NCI-H524 (cell line): ENCODE data around the gene CWF19L1.
A peak's percentile ranks its signal among the peaks of the same experiment; 100 is the strongest.

ENCODE experiments used
- DNase-seq, 2 experiments: peaks; one replicate each; lab custom pipeline; 2025; lab: John Stamatoyannopoulos, UW

Gene CWF19L1

DNA sequence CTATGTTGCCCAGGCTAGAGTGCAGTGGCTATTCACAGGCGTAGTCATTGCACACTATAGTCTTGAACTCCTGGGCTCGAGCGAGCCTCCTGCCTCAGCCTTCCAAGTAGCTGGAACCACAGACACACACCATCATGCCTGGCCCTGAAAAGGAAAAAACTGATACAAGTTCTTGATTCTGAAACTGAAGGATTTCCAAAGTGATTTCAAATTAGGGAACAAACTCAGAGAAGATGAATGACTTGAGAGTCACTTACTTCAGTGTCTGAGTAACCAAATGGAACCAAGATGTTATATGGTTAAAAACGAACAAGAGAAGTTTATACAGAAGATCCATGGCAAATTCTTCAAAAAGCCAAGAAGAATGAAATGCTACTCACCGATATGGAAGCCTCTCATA, 14.4 kb downstream of the CWF19L1 start:
- DNase-seq = no peak

DNA sequence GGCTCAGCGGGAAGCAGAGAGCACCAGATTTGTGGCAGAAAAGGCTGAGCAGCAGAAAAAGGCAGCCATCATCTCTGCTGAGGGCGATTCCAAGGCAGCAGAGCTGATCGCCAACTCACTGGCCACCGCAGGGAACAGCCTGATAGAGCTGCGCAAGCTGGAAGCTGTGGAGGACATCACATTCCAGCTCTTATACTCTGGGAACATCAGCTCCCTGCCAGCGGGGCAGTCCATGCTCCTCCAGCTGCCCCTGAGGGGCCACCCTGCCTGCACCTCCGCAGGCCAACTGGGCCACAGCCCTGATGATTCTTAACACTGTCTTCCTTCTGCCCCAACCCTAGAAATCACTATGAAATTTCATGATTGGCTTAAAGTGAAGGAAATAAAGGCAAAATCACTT, 18.6 kb downstream of the CWF19L1 start:
- DNase-seq = no peak

DNA sequence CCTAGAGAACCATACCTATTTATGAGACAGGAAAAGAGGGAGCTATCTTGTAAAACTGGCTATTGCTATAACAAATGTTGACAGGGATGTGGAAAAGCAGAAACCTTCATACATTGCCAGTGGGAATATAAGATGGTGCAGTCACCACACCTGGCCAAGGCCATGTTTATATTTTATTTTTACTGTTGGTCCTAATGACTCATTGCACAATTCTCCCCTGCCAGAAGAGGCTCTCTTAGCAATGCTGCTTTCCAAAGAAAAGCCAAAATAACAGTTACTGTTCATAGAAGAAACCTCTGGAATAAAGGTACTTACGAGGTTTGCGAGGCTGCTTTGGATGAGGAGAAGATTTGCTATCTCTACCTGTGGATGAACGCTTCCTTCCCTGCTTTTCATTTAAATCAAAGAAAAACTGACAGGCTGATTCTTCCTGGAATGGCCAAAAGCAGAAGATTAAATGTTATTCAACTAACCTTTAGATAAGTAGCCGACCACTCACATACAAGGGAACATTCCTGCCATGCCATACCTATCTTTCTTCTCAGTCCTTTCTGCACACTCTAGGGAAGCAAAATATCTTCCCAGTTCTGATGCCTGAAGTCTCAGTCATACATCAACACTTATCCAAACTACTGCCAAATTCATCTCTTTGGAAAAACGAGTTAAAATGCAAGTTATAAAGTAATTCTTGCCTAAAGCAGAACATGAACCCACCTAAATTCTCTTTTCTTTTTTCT, 21.8 kb downstream of the CWF19L1 start:
- DNase-seq = no peak

DNA sequence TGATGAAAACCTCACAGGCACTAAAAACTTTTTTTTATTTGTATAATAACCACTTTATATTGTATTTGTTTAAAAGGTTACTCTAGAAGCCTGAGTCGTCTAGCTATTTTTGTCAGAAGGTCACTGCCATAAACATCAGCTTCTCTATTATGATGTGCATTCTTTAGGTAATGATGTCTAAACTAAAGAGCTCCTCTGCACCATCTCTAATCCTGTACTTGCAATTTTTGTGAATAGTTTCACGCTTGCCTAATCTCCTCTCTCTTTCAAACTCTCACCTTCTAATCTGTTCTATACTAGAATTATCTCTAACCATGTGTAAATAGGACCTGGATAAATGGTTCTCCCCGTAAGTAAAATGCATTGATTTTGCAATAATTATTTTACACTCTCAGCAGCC, 27.6 kb downstream of the CWF19L1 start:
- DNase-seq = no peak

DNA sequence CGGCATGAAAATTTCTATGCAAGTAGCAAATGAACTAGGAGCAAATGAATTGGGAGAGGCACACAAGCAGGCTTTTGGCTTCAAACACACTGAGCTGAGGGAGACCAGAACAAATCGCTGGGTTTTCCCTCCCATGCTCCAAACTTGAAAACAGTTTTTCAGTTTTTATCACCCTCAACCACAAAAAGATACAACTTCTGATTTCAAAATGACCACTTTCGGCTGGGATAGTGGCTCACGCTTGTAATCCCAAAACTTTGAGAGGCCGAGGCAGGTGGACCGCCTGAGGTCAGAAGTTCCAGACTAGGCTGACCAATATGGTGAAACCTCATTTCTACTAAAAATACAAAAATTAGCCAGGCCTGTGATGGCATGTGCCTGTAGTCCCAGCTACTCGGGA, 29.0 kb downstream of the CWF19L1 start:
- DNase-seq = no peak

DNA sequence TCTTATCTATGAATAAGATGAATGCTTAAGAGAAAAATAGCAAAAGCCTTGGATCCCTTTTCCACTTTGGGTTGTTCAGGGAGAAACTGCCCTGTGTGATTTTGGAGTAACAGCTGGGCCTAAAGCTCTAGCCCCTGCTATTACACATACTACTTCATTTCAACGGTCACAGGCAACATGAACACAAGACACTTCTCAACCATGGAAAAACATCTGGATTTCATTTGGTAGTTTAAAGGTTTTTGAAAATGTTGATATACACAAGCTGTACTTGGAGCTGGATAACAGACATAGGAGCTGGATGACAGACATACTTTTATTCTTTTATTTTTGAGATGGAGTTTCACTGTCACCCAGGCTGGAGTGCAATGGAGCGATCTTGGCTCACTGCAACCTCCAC, 35.3 kb downstream of the CWF19L1 start:
- DNase-seq = no peak

DNA sequence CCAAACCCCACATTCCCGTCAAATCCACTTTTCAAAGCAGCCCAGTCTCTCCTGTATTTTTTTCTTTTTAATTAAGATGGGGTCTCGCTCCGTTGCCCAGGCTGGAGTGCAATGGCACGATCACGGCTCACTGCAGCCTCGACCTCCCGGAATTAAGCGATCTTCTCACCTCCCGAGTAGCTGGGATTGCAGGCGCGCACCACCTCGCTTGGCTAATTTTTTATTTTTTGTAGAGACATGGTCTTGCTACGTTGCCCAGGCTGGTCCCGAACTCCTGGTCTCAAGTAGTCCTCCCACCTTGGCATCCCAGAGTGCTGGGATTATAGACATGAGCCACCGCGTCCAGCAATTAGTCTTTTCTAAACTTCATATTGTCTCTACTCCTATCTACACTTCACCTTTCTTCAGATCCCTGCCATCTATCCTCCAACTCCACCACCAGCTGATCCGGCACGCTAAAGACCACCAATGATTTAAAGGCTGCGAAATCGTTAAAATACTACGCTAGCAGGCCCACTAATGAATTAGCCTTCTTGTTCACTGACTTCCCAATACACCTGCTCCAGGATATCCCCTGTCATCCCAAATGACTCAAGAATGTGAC, 37.5 kb downstream of the CWF19L1 start:
- no peak for DNase-seq

DNA sequence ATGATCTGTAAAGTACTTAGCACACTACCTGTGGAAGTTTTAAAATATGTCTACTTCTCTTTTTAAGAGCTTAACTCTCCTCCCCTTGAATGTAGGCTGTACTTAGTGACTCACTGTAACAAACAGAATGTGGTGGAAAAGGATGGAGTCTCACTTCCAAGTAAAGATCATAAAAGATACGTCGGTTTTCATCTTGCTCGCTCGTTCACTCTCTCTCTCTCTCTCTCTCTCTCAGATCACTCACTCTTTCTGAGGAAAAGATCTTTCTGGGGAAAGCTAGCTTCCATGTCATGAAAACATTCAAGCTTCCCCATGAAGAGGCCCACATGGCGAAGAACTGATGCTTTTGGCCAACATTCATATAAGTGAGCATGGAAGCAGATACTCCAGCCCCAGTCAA, 43.6 kb downstream of the CWF19L1 start:
- DNase-seq = no peak

DNA sequence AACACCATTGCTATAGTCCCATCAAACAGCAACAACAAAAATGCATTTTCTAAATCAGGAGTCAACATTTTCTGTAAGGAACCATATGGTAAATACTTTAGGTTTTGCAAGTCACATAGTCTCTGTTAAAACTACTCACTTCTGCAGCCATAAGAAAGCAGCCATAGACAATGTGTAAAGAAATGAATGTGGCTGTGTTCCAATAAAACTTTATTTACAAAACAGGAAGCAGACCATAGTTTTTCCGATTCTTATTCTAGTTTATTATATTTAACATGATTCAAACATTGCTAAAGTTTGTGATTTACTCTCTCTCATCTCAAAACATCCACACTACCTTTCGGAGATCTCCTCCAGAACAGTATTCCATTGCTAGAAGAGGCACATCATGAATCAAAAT, 44.9 kb downstream of the CWF19L1 start:
- no peak for DNase-seq

DNA sequence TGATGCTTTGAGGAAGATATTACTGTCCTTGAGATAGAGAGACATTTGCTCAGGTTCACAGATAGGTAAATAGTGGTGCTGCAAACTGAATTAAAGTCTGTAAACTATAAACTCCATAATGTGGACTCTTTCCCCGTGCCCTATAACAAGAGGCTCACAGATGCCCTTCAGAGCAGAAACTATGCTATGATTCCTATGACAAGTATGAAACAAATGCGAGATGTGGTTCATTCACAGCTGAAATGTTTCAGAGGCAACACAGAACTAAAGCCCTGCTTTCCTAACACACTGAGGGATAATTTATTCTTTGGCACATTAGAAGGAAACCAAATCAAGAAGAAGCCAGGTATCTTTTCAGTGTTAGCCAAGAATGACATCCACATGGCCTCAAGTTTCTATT, 51.4 kb downstream of the CWF19L1 start:
- no peak for DNase-seq

DNA sequence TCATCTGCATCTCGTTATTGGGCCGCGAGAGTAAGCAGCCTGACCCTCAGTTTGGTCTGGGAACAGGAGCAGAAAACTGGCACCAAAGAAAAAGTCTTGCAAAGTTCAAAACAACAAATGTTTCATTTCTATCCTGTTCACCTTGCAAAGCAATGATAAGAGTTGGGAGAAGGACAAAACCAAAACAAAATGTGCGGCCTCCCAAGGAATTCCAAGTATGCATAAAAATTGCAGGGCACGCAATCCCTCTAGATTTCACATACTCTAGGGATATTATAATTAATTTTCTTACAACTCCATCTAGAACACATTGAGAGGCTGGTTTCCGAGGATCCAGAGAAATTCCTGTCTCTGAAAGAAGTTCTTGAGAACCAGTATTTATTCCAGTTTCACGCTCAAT, 58.1 kb downstream of the CWF19L1 start:
- no peak for DNase-seq

DNA sequence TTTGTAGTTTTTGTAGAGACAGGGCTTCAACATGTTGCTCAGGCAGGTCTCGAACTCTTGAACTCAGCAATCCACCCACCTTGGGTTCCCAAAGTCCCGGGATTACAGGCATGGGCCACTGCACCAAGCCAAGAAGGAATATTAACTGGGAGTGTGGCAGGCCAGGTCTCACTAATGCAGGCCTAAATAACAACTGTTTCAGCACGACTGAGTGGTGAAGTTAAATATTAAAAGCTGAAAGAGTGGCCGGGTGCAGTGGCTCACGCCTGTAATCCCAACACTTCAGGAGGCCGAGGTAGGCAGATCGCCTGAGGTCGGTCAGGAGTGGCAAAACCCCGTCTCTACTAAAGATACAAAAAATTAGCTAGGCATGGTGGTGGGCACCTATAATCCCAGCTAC, 59.2 kb downstream of the CWF19L1 start:
- DNase-seq = no peak

DNA sequence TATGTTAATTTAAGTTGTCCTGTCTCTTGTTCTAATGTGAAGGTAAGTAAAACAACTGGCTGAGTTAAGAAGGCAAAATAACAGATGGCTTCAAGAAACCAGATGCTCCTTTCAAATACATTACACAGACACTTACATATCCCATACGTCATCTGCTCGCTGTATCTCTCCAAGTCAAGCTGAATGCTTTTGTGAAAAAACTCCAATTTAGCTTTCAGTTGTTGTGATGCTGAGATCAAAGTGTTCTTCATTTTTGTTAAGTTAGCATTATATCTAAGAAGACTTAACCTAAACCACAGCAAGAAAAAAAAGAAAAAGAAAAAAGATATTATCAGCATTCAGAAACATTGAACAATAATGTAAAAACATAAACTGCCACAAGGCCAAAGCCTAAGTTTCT, 63.1 kb downstream of the CWF19L1 start:
- peak; percentile 17 to 62 for DNase-seq

DNA sequence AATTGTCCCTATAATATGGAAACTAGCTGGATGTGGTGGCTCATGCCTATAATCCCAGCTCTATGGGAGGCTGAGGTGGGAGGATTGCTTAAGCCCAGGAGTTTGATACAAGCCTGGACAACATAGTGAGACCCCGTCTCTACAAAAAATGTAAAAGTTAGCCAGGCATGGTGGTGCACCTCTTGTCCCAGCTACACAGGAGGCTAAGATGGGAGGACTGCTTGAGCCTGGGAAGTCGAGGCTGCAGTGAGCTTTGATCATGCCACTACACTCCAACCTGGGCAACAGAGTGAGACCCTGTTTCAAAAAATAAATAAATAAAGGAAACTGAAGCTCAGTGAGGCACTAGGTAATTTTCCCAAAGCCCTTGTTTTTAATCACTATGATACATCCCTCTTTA, 65.9 kb downstream of the CWF19L1 start:
- DNase-seq = no peak

DNA sequence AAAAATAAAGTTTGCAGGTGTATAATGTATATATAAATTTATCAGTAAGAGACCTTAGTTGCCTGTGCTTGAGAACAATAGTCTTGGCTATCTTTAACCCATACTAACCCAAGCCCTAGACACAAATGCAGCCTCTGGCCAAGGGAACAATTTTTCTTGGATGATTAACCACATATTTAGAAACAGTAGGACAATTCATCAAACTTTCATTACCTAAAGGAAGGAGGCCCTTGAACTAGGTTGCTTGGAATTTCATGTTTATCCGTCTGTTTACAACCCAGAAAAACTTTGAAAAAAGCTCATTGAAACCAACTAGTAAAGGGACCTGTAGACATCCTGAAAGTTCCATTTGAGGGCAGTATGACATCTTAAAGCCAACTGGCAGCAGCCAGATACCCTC, 72.7 kb downstream of the CWF19L1 start:
- DNase-seq = no peak

DNA sequence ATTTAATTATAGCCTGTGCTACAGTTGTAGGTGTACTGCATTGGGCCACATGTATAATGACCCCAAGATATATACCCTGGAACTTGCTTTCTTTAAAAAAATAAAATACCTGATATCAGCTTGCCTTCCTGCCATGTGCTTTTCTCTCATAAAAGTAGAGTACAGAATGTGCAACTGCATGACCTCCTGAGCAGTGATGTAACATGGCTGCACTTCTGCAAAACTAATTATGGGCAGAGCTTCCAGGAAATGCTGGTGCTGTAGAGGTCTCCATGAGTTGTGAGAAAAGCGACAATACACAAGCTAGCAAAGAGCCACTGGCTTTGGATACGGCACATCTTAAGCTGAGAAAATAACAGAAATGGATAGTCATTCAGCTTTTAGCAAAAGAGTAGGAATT, 75.1 kb downstream of the CWF19L1 start:
- DNase-seq = no peak

DNA sequence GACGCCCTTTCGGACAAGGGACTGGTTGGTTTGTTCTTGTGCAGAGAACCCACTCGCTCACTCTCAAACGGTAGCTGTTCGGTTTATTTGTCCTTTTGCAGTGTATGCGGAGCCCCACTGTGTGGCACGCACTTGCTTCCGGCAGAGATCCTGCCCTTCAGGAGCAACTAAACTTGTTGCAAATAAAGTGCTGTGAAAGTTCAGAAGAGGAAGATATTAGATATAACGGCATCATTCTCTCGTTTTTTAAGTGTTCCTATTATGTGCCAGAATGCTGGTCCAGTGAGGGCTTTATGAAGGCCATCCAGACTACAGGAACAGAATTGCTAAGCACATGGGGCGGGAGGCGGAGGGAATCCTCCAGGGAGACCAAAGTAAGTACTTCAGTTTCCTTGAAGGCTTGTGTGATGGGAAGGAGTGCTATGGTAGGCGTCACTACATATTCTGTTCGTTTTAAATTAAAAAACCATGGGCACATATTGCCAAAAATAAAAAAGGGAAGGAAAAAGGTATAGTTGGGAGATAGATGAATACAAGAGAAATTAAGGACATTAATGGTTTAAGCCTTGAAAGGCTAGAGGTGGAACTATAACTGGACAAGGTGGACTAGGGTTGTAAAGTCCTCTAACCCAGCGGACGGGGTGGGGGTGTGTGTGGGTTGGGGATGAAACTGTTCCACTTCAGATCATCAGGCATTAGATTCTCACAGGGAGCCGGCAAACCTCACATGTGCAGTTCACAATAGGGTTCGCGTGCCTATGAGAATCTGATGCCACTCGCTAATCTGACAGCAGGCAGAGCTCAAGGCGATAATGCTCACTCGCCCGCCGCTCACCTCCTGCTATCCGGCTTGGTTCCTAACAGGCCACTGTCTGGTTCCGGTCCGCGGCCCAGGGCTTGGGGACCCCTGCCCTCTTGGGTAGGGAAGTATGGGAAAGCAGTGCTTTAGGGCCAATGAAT, 80.9 kb downstream of the CWF19L1 start:
- peak; percentile 8 to 53 for DNase-seq

DNA sequence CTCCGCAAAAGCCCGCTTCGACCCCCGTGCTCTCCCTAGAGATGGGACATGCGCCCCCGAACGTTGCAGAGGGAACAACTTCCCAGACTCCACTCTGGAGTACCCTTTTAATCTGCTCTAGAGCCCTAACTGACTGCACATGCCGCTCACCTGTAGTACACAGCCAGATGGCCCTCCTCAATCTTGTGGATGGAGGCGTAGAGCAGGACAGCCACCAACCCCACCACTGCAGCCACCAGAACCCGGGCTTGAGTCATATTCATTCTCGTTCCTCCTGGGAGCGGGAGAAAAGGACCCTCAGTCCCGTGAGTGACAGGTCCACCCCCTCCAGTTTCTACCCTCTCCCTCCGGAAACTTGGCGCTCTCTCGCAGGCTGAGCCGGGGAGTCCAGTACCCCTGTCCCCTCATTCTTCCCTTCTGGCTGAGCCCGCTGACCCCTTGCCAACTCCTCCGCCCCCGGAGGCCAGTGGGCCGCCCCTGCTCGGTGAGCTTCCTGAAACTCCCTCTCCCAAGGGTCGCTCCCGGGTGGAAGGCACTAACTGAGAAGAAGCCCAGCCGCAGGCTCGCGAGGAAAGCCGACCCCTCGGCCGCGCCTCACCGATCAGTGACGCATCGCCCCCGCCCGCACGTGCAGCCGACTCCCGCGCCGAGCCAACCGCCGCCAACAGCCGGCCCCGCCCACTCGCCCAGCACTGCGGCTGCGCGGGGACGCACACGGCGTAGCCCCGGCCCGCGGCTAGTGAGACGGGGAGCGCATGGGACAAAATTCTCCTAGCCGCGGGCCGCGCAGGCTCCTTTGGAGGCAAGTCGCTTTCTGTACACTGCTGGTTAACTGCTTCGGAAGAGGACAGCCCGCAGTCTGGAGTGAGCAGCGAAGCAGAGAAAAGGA, 81.8 kb downstream of the CWF19L1 start, which contains the start of gene ERLIN1:
ERLIN1 (minus strand) TSS at position 666 of the 889 bp plus-strand sequence; CDS start at position 263, 403 bp downstream.
- DNase-seq = peak; percentile 48 to 79

DNA sequence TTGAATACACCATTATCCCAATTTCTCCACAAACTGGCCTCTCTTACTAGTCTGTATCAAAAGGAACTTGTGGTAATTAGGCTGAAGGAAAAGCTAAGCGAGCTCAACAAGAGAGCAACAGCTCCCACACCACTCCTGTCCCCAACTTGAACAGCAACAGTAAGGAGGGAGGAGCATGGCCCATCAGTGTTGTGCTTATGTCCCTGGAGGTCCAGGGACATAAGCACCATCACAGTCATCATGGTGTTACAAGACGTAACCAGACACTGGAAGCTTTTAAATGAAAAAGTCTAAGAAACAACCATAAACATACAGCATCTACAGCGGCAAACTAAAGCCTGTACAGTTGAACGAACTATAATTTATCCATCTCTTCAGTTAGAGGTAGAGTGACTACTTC, 82.6 kb downstream of the CWF19L1 start:
- peak in 1 of 2 experiments; percentile 26 for DNase-seq

DNA sequence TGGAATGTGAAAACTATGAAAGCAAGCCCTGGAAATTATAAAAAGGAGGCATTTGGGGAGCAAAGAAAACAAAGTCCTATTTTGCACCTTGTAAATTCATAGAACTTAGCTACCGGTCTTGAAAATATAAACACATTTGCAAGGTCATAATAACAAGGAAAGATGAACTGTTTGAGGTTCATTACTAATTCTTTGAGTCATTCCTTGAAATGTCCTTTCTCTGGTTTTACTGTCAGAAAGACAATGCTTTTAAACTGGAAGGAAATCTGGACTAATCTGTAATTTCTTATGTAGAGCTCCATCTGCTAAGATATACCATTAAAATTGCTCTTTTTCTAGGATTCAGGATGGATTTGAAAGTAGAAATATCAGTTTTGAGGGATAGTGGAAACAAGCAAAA, 83.0 kb downstream of the CWF19L1 start:
- no peak for DNase-seq

DNA sequence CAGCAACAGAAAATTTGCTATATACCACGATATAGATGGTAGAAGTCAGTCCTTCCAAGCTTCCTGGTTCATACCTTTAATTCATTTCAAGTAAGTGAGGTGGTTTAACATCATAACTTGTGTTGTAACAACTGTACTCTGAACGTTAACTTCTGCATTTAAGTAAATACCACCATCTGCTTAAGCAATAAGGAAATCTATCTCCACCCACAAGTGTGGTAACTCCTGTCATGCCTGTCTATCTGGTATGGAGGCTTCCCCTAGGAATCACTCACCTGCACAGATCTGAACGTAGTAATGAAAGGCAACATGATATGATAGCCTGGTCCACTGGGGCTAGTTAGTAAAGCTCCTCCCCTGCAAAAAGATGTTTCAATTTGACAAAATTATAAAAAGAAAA, 84.0 kb downstream of the CWF19L1 start:
- DNase-seq = peak in 1 of 2 experiments; percentile 9

DNA sequence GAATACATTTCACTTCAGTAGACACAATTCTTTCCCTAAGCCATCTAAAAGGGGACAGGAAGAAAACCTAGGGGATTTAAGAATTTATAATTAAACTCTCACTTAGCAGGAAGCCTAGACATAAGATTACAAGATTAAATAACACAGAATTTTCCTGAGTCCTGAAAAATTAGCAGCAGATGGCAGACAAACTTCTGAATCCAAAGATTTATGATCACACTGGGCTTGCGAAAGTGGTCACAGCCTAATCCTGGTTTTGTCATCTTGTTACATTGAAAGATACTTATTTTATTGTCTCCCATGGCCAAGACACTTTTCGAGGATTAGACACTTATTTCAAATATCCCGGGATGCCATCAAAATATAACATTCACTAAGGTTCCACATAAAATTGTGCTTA, 84.5 kb downstream of the CWF19L1 start:
- peak; percentile 6 to 50 for DNase-seq
